Endodermal cell (in vitro differentiated cells): ENCODE results near the gene LSM14A. TPM values are rescaled to one million over a fixed set of nuclear protein-coding genes. Genes with fewer than 3 reads are reported as not detected.
A peak's percentile ranks its signal among the peaks of the same experiment; 100 is the strongest.

Experiments
- DNase-seq: peaks from one replicate; pipeline ENCODE4 v3.0.0-alpha.2; 2017
- H3K27ac ChIP-seq: 2 replicates; pipeline ENCODE4 v1.5.1; 2013; ENCODE audit warnings: mild to moderate bottlenecking, low read depth, low read length, moderate library complexity
- H3K27me3 ChIP-seq: 2 replicates; pipeline ENCODE4 v1.6.1; 2013; ENCODE audit warnings: mild to moderate bottlenecking, low read length, moderate library complexity; ENCODE audit not compliant: insufficient read depth, control insufficient read depth, poor library complexity, severe bottlenecking
- H3K36me3 ChIP-seq: 2 replicates; pipeline ENCODE4 v1.7.0; 2013; ENCODE audit warnings: mild to moderate bottlenecking, low read length, moderate library complexity; ENCODE audit not compliant: control insufficient read depth, insufficient read depth
- H3K4me1 ChIP-seq: one replicate; pipeline ENCODE4 v1.7.0; 2013; ENCODE audit warnings: low read length; ENCODE audit not compliant: control insufficient read depth, insufficient read depth
- H3K4me3 ChIP-seq: 2 replicates; pipeline ENCODE4 v1.5.1; 2013; ENCODE audit warnings: mild to moderate bottlenecking, low read length, moderate library complexity
- H3K9ac ChIP-seq: 2 replicates; pipeline ENCODE4 v1.6.1; 2013; ENCODE audit warnings: mild to moderate bottlenecking, low read length, moderate library complexity; ENCODE audit not compliant: poor library complexity, severe bottlenecking; ENCODE audit errors: extremely low read depth
- H3K9me3 ChIP-seq: 2 replicates; pipeline ENCODE4 v1.6.1; 2013; ENCODE audit warnings: mild to moderate bottlenecking, low read length, moderate library complexity; ENCODE audit not compliant: control insufficient read depth
- H3K27ac Mint-ChIP-seq: 2 replicates; pipeline ENCODE4 v1.8.0; 2020; ENCODE audit warnings: mixed read lengths
- H3K27me3 Mint-ChIP-seq: 2 replicates; pipeline ENCODE4 v1.8.0; 2021; ENCODE audit warnings: mild to moderate bottlenecking, mixed read lengths; ENCODE audit not compliant: insufficient read depth
- H3K36me3 Mint-ChIP-seq: 2 replicates; pipeline ENCODE4 v1.8.0; 2020; ENCODE audit warnings: low read depth, mixed read lengths
- H3K4me1 Mint-ChIP-seq: 2 replicates; pipeline ENCODE4 v1.8.0; 2020; ENCODE audit warnings: mixed read lengths
- H3K4me3 Mint-ChIP-seq: 2 replicates; pipeline ENCODE4 v1.8.0; 2020; ENCODE audit warnings: mild to moderate bottlenecking, moderate library complexity, mixed read lengths
- H3K9me3 Mint-ChIP-seq: 2 replicates; pipeline ENCODE4 v1.8.0; 2020; ENCODE audit warnings: mild to moderate bottlenecking, mixed read lengths
- WGBS, 2 experiments: methylation state at CpG; one replicate each; pipeline versions ENCODE4 v1.1.5 to v1.1.7; 2013; ENCODE audit warnings: missing lambda C conversion rate in 2 of 2, mixed read lengths in 1 of 2; ENCODE audit not compliant: insufficient coverage in 1 of 2, insufficient read length in 1 of 2; 5-methylcytosine and 5-hydroxymethylcytosine counted together
- total RNA-seq, 2 donors: library from RNA; stranded (reverse); fragmentation: NEBNext Ultra II Directional in 1 of 2; extraction: Animal tissue kit (Norgen Biotek cat#: 25700) in 1 of 2; gene quantifications; 2 replicates in 1 of 2; 3 replicates in 1 of 2; pipeline ENCODE4 v1.2.1, GENCODE V29; 2021
- TF ChIP-seq, protein P1 (sequence below): fragments of 200-600 bp; sonication (generic); conservative IDR thresholded peaks from 2 replicates; pipeline ENCODE4 v1.5.0; 2021; ENCODE audit warnings: antibody characterized with exemption, mild to moderate bottlenecking

The LSM14A gene
- total RNA-seq, 2 donors from 2014 or later, result 188 to 192 TPM

DNA sequence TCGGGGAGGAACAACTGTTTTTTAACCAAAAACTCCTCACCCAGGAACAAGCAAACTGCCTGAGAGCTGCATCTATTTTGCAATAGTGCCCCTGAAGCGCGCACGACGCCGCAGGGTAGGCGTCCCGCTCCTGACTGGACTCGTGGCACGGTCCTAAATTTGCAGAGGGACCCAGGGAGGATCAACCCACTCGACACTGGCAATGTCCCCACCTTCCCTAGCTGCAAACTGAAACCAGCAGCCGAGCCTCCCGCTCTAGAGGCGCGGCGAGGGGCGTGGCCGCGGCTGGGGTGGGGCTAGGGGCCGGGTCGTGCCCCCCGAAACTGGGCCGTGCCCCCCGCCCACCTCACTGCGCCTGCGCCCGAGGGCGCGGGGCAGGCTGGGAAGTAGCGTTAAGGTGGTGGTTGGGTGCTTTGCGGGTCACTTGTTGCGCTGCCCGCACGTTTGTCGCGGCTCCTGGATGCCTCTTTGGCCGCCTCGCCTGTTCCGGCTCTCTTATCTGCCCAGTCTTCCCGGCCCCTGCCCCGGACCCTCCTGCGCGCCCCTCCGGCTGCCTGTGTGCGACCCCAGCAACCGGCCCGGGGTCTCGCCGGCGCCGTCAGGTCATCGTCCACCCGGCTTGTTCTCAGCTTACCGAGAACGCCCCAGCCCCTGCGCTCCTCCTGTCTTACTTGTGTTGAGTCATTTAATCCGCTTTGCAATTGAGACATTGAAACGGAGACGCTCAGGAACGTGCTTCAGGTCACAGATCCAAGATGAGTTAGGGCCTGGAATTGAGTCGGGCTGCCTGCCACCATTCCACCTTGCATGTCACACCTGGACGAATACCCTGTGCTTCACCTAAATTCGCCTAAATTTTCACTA lies 37.9 kb upstream of the LSM14A start:
- no peaks in the 10 kb centered on the region for H3K36me3 ChIP-seq
- TF ChIP-seq, protein P1, sequence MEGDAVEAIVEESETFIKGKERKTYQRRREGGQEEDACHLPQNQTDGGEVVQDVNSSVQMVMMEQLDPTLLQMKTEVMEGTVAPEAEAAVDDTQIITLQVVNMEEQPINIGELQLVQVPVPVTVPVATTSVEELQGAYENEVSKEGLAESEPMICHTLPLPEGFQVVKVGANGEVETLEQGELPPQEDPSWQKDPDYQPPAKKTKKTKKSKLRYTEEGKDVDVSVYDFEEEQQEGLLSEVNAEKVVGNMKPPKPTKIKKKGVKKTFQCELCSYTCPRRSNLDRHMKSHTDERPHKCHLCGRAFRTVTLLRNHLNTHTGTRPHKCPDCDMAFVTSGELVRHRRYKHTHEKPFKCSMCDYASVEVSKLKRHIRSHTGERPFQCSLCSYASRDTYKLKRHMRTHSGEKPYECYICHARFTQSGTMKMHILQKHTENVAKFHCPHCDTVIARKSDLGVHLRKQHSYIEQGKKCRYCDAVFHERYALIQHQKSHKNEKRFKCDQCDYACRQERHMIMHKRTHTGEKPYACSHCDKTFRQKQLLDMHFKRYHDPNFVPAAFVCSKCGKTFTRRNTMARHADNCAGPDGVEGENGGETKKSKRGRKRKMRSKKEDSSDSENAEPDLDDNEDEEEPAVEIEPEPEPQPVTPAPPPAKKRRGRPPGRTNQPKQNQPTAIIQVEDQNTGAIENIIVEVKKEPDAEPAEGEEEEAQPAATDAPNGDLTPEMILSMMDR, result no peak
- no peaks in the 10 kb centered on the region for H3K27me3 ChIP-seq
- peak overlapping the region; percentile 73 for H3K9ac ChIP-seq
- no peaks in the 10 kb centered on the region for H3K9me3 ChIP-seq
- no peaks in the 10 kb centered on the region for H3K27me3 Mint-ChIP-seq
- peak overlapping the region; percentile 78 for H3K27ac ChIP-seq
- no peaks in the 10 kb centered on the region for H3K4me1 ChIP-seq
- no peaks in the 10 kb centered on the region for H3K36me3 Mint-ChIP-seq
- H3K4me1 Mint-ChIP-seq, result peaks cover 4% of the 10 kb centered on the region
- 2 to 4% methylated on average over 27 to 63 of the region's 63 CpGs for WGBS, 2 experiments
- H3K4me3 Mint-ChIP-seq, result peak overlapping the region; percentile 85
- peaks cover 5% of the 10 kb centered on the region for H3K9me3 Mint-ChIP-seq
- DNase-seq, result peak; percentile 95
- H3K4me3 ChIP-seq, result peak overlapping the region; percentile 84
- H3K27ac Mint-ChIP-seq, result peak overlapping the region; percentile 98

- H3K36me3 Mint-ChIP-seq, result no peaks in the 10 kb centered on the region
- peaks cover 4% of the 10 kb centered on the region for H3K4me1 Mint-ChIP-seq
- Histone ChIP-seq H3K27ac (no peak overlapping the region), H3K4me1 (no peaks in the 10 kb centered on the region), H3K9me3 (no peaks in the 10 kb centered on the region), H3K27me3 (no peaks in the 10 kb centered on the region), H3K4me3 (peak overlapping the region; percentile 84), H3K9ac (peak overlapping the region; percentile 73), H3K36me3 (no peaks in the 10 kb centered on the region)
- WGBS, 2 experiments, result 91 to 93% methylated on average over 20 to 24 of the region's 24 CpGs
- DNase-seq, result no peak
- H3K27me3 Mint-ChIP-seq, result no peaks in the 10 kb centered on the region
- H3K27ac Mint-ChIP-seq, result peak overlapping the region; percentile 98
- peaks cover 5% of the 10 kb centered on the region for H3K9me3 Mint-ChIP-seq
- peak overlapping the region; percentile 85 for H3K4me3 Mint-ChIP-seq
- TF ChIP-seq, protein P1, result no peak
These were observed 37.1 kb upstream of the LSM14A start for GRCh38 chr19:34135054-34135800.

GRCh38 chr19:34135821-34136611 lies 36.3 kb upstream of the LSM14A start:
- peaks cover 5% of the 10 kb centered on the region for H3K9me3 Mint-ChIP-seq

More at GRCh38 chr19:34135821-34136611, 36.3 kb upstream of the LSM14A start:
- TF ChIP-seq, protein P1, result no peak
- Histone ChIP-seq H3K4me3 (no peak overlapping the region), H3K9me3 (no peaks in the 10 kb centered on the region), H3K9ac (no peak overlapping the region), H3K4me1 (peaks cover 2% of the 10 kb centered on the region), H3K27ac (no peak overlapping the region), H3K27me3 (no peaks in the 10 kb centered on the region), H3K36me3 (no peaks in the 10 kb centered on the region)
- Mint-ChIP-seq H3K4me3 (peak overlapping the region; percentile 85), H3K4me1 (peaks cover 5% of the 10 kb centered on the region), H3K27me3 (no peaks in the 10 kb centered on the region), H3K36me3 (no peaks in the 10 kb centered on the region), H3K27ac (no peak overlapping the region)
- no peak for DNase-seq
- WGBS, 2 experiments, result 92 to 98% methylated on average over 6 to 7 of the region's 7 CpGs
